Epithelial cell of prostate (primary cell): ENCODE results near the gene TSHZ1.

Experiments used
- DNase-seq: peaks from one replicate; pipeline ENCODE4 v3.0.0-alpha.2; 2011; ENCODE audit warnings: low read depth, low spot score
- H3K27ac ChIP-seq: fragments of 450-650 bp; 2 replicates; pipeline ENCODE4 v1.5.1; 2017; ENCODE audit warnings: mild to moderate bottlenecking

TSHZ1 gene

DNA sequence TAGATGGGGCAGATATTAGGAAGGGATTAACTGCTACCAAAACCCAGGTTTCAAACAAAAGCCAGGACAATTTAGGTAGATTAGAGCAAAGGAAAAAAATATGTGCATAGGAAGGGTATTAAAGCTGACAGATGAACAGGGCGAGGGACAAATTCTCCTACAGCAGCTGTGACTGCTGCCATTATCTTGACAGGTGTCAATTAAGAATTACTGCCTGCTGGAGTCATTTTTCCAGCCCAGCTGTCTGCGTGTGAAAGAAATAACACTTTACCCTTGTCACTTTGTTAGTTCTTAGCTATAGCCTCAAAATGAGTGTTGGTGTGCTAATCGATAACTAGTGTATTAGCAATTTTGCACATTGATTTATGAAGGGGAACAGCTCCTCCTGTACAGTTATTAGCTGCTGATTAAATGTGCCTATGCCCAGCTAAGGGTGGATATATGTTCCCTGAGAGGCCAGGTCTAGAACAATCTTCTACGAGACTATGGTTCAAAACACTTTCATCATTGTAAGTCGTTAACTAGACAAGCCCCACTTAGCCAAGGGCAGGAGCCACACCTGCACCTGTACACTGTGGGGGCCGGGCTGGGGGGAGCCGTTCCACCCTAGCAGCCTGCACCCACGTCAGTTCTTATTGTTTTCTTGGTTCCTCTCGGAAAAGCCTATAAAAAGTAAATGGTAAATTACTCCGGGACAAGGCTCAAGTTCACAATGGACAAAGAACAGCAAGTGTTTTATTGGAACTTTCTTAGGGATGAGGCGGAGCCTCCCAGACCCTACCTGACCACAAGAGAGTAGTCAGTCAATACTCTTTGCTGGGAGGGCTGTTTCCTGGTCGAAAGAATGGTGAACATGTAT lies 7.7 kb downstream of the TSHZ1 start:
- no peak overlapping the region for H3K27ac ChIP-seq
- no peak for DNase-seq

GRCh38 chr18:75219745-75220375 lies 9.3 kb downstream of the TSHZ1 start:
- no peak for DNase-seq
- H3K27ac ChIP-seq: no peak overlapping the region

GRCh38 chr18:75220551-75221355 lies 10.2 kb downstream of the TSHZ1 start:
- DNase-seq: no peak
- peak overlapping the region; percentile 11 for H3K27ac ChIP-seq

GRCh38 chr18:75221397-75221796 lies 10.8 kb downstream of the TSHZ1 start:
- peak overlapping the region; percentile 11 for H3K27ac ChIP-seq
- DNase-seq: no peak

- no peak overlapping the region for H3K27ac ChIP-seq
- DNase-seq: no peak
These were observed 11.3 kb downstream of the TSHZ1 start for GRCh38 chr18:75221897-75222296.

- DNase-seq: no peak
- no peak overlapping the region for H3K27ac ChIP-seq
These were observed 11.8 kb downstream of the TSHZ1 start for GRCh38 chr18:75222407-75222806.

- no peak for DNase-seq
- H3K27ac ChIP-seq: no peak overlapping the region
These were observed 13.2 kb downstream of the TSHZ1 start for GRCh38 chr18:75223687-75224347.

DNA sequence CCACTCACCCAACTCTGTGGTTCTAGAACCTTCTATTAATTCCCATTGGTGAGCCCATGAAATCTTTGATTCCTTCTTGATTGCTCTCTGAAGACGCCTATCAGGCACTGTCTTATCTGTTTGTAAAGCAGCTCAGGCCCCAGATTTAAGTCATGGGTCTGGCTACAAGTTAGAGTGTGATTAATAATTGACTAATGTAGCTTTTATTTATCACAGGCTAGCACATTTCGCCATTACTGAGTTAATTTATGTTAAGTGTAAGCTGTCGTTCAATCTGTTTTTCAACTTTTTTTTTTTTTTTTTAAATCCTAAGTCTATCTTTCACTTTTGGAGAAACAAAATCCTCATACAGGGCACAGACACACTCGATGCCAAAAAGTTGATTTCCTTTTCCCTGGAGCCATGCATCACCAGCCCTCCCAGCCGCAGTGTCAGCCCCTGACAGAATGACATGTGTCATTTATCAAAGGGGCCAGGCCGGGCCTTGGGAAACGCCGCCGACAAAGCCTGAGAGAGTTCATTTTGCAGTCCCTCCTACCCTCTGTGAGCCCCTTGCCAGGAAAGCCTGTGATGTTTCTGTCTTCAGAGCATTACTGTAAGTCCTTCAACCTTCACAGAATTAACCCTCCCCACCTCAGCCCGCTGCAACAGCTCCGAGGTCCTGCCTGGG lies 15.8 kb downstream of the TSHZ1 start:
- H3K27ac ChIP-seq: no peak overlapping the region
- no peak for DNase-seq

GRCh38 chr18:75226956-75227316 lies 16.3 kb downstream of the TSHZ1 start:
- no peak overlapping the region for H3K27ac ChIP-seq

DNA sequence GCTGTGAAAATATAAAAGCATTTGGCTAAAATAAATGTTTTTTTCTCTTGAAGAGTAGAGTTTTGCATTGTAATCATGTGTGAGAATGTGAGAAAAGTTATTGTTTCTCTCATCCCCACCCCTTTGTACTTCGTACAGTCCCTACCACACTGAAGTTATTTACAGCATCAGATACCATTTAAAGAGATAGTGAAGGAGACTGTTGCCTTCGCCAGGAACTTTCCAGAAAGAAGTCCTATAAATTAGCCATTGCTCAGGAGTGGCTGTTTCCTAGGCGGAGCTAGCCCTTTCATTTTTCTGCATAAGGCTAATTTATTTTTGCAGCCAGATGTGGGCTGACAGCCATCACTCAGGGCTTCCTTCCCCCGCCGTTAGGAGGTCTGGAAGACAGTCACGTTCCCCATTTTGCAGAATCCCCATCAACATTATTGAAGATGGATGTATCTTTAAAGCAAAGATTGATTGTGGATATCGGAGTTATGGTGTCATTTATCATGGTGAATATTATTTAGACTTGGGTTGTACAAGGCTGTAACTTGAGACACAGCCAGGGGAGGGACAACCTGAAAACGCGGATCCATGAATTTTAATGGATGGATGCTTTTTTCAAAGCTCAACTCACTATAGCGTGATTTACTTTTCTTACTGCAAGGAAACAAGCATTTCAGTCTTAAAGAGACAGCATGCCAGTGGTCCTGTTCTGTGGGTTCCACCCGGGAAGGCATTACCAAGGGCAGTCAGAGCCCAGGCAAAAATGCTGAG lies 17.1 kb downstream of the TSHZ1 start:
- no peak overlapping the region for H3K27ac ChIP-seq
- DNase-seq: no peak

More at GRCh38 chr18:75226956-75227316, 16.3 kb downstream of the TSHZ1 start:
- DNase-seq: no peak

- no peak for DNase-seq
- H3K27ac ChIP-seq: no peak overlapping the region
These were observed 18.4 kb downstream of the TSHZ1 start for GRCh38 chr18:75228967-75229366.

DNA sequence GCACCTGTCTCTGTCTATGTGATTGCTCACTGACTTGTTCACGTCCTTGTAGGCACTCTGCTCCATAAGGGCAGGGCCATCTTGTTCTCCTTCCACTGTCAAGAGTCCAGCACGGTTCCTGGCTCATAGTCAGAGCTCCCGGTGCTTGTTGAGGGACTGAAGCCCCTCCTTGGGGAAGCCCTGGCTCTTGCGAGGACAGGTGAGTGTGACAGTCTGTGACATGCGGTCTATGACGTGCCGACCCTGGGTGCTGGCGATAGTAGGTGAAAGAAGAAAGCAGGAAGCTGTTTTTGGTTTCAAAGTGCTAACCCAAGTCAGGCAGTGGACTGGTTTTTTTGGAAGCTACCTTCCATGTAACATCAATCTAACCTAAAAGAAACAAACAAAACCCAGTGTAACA lies 18.8 kb downstream of the TSHZ1 start:
- no peak overlapping the region for H3K27ac ChIP-seq
- DNase-seq: no peak

DNA sequence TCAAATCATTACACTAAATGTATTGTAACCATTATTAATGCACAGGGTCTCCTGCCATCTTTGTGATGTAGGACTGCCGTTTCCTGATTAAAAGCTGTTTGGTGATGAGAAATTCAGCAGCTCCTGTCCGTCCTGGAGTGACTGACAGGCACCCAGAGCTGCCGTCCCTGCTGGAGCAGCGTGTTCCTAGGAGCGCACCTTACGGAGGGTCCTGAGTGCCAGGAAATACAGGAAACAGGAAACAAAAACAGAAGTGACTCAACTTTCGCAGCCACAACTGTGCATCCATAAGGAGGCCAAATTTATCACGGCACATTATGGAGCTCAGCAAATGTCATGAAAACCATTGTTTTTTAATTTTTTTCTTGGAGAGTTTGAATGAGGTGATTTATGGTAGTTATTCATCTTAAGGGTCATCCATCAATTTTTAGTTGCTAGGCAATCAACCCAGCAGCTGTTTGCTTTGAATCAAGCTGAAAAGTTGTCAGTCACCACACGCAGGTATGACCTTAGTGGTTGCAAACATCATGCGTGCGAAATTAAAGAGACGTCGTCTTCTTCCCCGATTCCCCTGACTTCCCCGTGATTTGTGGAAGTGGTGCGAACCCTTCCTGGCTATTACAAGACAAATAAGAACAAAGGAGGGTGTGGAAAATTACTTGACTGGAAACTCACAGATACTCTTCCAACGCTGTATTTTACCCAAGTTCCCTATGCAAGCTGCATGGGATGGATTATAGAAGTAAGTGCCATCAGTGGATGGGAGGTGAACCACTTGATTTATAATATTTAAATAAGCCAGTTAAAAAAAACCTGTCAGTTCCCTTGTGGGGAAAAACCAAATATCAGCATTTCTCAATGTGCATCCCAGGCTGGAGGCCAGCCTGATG lies 19.8 kb downstream of the TSHZ1 start:
- DNase-seq: no peak
- H3K27ac ChIP-seq: no peak overlapping the region

- DNase-seq: no peak
- H3K27ac ChIP-seq: no peak overlapping the region
These were observed 20.4 kb downstream of the TSHZ1 start for GRCh38 chr18:75231053-75231406.

- H3K27ac ChIP-seq: no peak overlapping the region
- DNase-seq: no peak
These were observed 24.3 kb downstream of the TSHZ1 start for GRCh38 chr18:75234901-75235300.

DNA sequence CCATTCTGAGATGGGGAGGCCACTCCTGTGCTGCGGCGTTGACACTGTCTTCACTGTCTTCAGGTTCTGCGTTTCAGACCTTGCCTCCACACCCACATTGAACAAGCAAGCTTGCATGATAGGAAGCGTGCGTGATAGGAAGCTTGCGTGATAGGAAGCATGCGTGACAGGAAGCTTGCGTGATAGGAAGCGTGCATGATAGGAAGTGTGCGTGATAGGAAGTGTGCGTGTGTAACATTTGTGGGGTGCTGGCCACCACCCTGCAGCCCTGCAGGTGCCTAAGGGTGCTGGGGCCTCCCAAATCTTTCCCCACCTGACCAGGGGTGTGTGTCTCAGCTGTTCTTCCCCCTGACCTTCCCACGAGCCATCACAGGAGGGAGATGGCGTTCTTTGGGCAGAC lies 25.3 kb downstream of the TSHZ1 start:
- H3K27ac ChIP-seq: no peak overlapping the region
- DNase-seq: no peak

DNA sequence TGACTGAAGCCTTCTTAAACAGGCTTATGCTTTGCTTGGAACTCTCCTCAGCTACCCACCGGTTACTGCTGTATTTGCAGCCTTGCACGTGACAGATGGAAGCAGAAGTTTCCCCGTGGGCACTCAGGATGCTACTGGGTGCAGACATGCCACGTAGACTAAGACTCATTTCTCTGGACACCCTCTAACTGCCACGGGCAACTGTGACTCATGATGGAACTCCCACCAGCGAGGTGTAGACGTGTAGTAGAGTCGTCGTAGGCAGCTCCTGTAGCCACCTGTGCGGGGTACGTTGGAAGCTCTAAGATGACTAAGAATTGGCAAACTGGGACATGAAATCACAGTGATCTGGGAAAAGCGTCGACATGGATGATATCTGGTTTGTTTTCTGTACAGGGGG lies 27.5 kb downstream of the TSHZ1 start:
- no peak overlapping the region for H3K27ac ChIP-seq
- DNase-seq: no peak

DNA sequence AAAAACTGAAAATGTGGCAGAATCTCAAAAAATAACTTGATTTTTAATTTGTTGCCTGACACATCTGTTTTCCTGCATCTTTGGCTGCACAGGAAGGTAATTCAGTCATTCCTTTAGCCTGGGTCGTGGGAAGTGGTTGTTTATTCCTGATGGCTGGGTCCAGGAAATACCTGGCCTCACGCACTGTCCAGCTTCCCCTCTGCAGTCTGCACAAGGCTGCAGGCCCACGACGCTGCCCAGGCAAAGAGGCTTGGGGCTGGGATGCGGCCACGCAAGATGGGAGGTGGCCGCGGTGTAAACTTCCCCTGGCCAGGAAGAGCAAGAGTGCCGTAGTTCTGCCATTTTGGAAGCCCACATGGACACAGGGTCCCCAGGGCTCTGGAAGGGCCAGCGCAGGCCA lies 28.2 kb downstream of the TSHZ1 start:
- DNase-seq: no peak
- no peak overlapping the region for H3K27ac ChIP-seq
